Hematopoietic multipotent progenitor cell (in vitro differentiated cells): ENCODE measurements around the gene POLA2. TPM values are rescaled to one million over a fixed set of nuclear protein-coding genes. Genes with fewer than 3 reads are reported as not detected.
"Not testable (repeated sequence)": the region's sequence is repeated elsewhere in the genome, so short reads cannot be mapped to it uniquely, and the experiment has no call there.

ENCODE experiments used
- DNase-seq, 3 donors: peaks; one replicate each; pipeline ENCODE4 v3.0.0-alpha.2; 2011 to 2015; ENCODE audit warnings: low read depth in 2 of 3, low spot score in 2 of 3
- total RNA-seq: library from RNA; depleted of rRNA; stranded (reverse); fragments of >200 nt; gene quantifications from one replicate; pipeline ENCODE4 v1.2.3, GENCODE V29; 2012

POLA2 gene
- total RNA-seq, 1 donor, result 18.9 TPM

DNA sequence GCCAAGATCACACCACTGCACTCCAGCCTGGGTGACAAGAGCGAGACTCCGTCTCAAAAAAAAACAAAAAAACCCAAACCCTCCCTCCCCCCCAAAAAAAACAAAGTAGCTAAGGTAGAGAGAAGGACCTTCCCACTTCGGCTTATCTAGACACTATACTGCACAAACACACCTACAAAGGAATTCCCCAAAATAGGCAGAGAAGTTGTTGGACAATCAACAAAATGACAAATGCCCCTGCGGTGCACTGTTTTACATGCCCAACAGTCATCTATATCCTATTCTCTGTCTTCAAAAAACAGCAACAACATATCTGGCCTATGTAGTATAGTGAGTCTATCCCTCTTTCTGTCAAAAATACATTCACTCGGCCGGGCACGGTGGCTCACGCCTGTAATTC lies 65.3 kb downstream of the POLA2 start:
- no peak for DNase-seq

DNA sequence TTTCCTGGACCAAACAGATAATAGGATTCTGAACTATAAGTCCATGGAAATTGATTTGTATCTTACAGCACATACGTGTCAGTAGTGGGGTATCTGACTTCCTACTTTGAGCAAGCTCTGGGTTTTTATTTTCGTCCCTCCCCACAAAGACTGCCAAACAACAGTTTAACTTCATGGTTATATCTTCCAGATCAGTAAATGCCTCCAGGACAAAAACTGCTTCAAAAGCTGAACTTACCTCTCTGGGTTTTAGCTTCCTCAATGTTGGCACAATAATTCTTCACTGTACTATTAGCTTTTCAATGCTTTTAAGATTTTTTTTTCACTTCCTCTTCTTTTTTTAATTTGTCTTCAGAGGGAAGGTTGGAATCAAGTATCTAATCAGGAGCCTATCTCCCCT lies 67.7 kb downstream of the POLA2 start:
- no peak for DNase-seq

DNA sequence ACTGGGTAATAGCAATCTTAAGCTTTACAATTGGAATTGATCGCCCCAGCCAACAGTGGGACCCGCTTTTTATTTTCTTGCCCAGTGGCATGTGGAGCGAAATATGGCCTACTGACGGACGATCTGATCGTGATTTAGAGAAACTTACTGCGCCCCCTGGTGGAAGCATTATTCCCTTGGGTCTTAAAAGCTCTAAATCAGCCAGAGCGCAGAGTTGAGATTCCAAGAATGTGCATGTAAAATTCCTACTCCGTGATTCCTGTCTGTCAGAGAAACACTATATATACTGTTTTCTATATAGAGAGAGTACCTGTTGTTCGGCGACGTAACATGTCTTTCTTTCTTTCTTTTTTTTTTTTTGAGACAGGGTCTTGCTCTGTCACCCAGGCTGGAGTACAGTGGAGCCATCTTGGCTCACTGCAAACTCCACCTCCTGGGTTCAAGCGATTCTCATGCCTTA lies 68.2 kb downstream of the POLA2 start:
- peak; percentile 78 to 93 (median 87) for DNase-seq

DNA sequence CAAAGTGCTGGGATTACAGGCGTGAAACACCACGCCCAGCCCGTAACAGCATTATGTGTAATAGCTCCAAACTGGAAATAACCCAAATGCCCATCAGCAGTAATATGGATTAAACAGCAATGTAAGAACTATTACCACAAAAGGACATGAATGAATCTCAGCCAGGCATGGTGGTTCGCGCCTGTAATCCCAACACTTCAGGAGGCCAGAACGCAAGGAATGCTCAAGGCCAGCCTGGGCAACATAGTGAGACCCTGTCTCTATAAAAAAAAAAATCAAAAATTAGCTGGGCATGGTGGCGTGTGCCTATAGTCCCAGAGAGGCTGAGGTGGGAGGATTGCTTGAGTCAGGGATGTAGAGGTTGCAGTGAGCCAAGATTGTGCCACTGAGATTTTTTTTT lies 68.8 kb downstream of the POLA2 start:
- DNase-seq, result no peak

DNA sequence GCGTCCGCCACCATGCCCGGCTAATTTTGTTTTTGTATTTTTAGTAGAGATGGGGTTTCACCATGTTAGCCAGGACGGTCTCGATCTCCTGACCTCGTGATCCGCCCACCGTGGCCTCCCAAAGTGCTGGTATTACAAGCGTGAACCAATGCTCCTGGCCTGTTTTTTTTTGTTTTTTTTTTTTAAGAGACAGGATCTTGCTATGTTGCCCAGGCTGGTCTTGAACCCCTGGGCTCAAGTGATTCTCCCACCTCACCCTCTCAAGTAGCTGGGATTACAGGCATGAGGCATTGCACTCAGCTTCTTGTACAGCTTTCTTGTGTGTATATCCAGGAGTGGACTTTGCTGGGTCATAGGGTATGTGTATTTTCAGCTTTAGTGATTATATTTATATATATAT lies 70.8 kb downstream of the POLA2 start:
- DNase-seq, result not testable (repeated sequence)

DNA sequence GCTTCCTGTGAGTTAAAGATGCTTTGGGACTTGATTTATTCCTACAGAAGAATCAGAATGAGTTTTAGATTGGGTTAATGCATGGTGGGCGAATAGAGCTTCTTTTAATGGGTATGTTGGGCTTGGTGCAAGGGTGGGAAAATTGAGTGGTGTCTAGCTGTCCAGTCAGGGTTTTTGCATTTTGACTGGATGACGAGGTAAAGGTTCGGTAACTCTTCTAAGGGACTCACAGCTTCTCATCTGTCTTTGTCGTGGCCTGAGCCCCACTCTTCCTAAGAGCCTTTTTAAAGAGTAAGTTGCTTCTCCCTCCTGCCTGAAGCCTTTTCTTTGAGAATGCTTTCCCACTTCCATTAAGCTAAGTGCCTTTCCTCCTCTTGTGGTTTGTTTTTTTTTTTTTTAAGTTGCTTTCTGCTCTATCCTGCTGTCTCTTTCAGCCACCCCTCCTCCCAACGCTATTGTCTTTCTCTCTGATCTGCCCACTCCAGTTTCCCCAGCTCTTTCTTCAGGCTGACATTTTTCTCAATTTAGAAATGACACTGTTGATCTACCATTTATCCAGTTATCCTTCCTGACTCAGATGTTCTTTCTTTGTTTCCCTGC lies 73.0 kb downstream of the POLA2 start:
- no peak for DNase-seq

DNA sequence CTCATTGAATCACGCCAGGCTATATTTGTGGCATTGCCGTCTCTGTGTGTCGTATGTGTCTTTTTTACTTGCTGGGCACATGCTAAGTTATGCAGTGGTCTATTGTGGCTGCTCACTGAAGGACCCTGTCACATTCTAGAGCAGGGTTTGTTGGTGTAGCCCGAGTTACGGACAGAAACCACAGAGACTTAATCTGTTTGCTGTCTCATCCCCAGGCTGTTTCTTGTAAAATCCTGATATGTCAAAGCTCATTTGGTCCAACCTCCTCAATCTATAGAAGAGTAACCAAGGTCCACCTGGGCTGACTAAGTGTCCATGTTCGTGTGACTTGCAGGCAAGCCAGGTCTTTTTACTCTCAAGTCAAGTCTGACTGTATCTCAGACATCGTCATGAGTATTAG lies 76.9 kb downstream of the POLA2 start:
- no peak for DNase-seq

DNA sequence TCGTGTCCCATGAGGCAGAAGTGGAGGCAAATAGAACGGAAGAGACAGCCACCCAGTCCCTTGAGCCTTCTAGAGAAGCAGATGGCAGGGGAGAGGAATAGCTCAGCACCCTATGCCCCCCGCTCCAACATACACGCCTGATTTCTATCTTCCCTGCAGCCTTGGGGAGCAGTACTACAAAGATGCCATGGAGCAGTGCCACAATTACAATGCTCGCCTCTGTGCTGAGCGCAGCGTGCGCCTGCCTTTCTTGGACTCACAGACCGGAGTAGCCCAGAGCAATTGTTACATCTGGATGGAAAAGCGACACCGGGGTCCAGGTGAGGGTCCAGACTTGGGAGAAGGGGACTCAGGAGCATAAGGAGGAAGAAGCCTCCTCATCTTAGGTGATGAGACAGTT lies 78.5 kb downstream of the POLA2 start:
- no peak for DNase-seq

DNA sequence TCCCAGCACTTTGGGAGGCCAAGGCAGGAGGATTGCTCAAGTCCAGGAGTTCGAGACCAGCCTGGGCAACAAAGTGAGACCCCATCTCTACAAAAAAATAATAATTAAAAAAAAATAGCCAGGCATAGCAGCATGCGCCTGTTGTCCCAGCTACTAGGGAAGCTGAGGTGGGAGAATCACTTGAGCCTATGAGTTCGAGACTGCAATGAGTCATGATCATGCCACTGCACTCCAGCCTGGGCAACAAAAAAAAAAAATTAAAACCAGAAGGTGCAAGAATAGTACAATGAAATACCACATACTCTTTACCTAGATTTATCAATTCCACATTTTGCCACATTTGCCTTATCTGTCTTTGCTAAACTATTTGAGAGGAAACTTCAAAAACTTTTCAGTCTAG lies 80.1 kb downstream of the POLA2 start:
- DNase-seq, result no peak

Other genes with a start within 250 kb of the POLA2 start
- 171 TPM for gene ARL2, start 247.8 kb upstream of the POLA2 start, total RNA-seq
- 25.9 TPM for gene SNX15, start 234.5 kb upstream of the POLA2 start, total RNA-seq
- 12.4 TPM for gene SAC3D1, start 220.8 kb upstream of the POLA2 start, total RNA-seq
- 94.5 TPM for gene NAALADL1, start 203.4 kb upstream of the POLA2 start, total RNA-seq
- 5.1 TPM for gene CDCA5, start 177.9 kb upstream of the POLA2 start, total RNA-seq
- 60.6 TPM for gene ZFPL1, start 177.7 kb upstream of the POLA2 start, total RNA-seq
- 657 TPM for gene VPS51, start 165.7 kb upstream of the POLA2 start, total RNA-seq
- 46.6 TPM for gene TM7SF2, start 150.1 kb upstream of the POLA2 start, total RNA-seq
- gene ZNHIT2, start 144.3 kb upstream of the POLA2 start, total RNA-seq, result 11.0 TPM
- gene FAU, start 139.8 kb upstream of the POLA2 start, total RNA-seq, result 655 TPM
- 53.9 TPM for gene MRPL49, start 139.6 kb upstream of the POLA2 start, total RNA-seq
- 44.7 TPM for gene SYVN1, start 127.4 kb upstream of the POLA2 start, total RNA-seq
- not detected for gene SPDYC, start 91.7 kb upstream of the POLA2 start, total RNA-seq
- 160 TPM for gene CAPN1, start 80.0 kb upstream of the POLA2 start, total RNA-seq
- 0.81 TPM for gene CDC42EP2, start 52.9 kb downstream of the POLA2 start, total RNA-seq
- 65.2 TPM for gene DPF2, start 71.9 kb downstream of the POLA2 start, total RNA-seq
- gene TIGD3, start 92.8 kb downstream of the POLA2 start, total RNA-seq, result 4.8 TPM
- gene SLC25A45, start 120.7 kb downstream of the POLA2 start, total RNA-seq, result 7.0 TPM
- gene FRMD8, start 124.7 kb downstream of the POLA2 start, total RNA-seq, result 77.6 TPM
- gene NEAT1, start 160.8 kb downstream of the POLA2 start, total RNA-seq, result 102 TPM
- 2,681 TPM for gene MALAT1, start 237.1 kb downstream of the POLA2 start, total RNA-seq